ENCODE data around the gene CEACAM1.
"Not testable (repeated sequence)": the region's sequence is repeated elsewhere in the genome, so short reads cannot be mapped to it uniquely, and the experiment has no call there.

Gene CEACAM1

GRCh38 chr19:42472402-42473147 is 55.7 kb downstream of the CEACAM1 start:
- DNase-seq = no peak

- DNase-seq = no peak
These were observed 56.6 kb downstream of the CEACAM1 start for GRCh38 chr19:42471554-42472249.

GRCh38 chr19:42469311-42470235 is 58.7 kb downstream of the CEACAM1 start:
- no peak for DNase-seq

GRCh38 chr19:42468273-42468796 is 59.9 kb downstream of the CEACAM1 start:
- no peak for DNase-seq

GRCh38 chr19:42467183-42467760 is 61.0 kb downstream of the CEACAM1 start:
- DNase-seq = no peak

GRCh38 chr19:42466521-42467182 is 61.6 kb downstream of the CEACAM1 start:
- no peak for DNase-seq

- no peak for DNase-seq
These were observed 62.4 kb downstream of the CEACAM1 start for GRCh38 chr19:42465827-42466280.

GRCh38 chr19:42461700-42462324 is 66.5 kb downstream of the CEACAM1 start:
- no peak for DNase-seq

GRCh38 chr19:42461231-42461630 is 67.0 kb downstream of the CEACAM1 start:
- not testable (repeated sequence) for DNase-seq

GRCh38 chr19:42459926-42460325 is 68.4 kb downstream of the CEACAM1 start:
- no peak for DNase-seq
